Fibroblast of villous mesenchyme (primary cell): ENCODE measurements around the gene NDFIP2. TPM values are rescaled to one million over a fixed set of nuclear protein-coding genes. Genes with fewer than 3 reads are reported as not detected.
A peak's percentile ranks its signal among the peaks of the same experiment; 100 is the strongest.

Experiments used
- DNase-seq: peaks from one replicate; pipeline ENCODE4 v3.0.0-alpha.2; 2010; ENCODE audit warnings: low read depth
- H3K4me3 ChIP-seq: 2 replicates; pipeline ENCODE4 v1.5.1; 2011; ENCODE audit warnings: low read depth, mild to moderate bottlenecking, low read length
- total RNA-seq: library from RNA; depleted of rRNA; stranded (reverse); fragments of >200 nt; gene quantifications from 2 replicates; pipeline ENCODE4 v1.2.3, GENCODE V29; 2012
- TF ChIP-seq, protein P1 (sequence below): IDR thresholded peaks from 2 replicates; pipeline ENCODE4 v1.5.1; 2012; ENCODE audit warnings: low read depth, mild to moderate bottlenecking, low read length; ENCODE audit not compliant: insufficient read depth

NDFIP2 gene
- total RNA-seq, 1 donor = 131 TPM

DNA sequence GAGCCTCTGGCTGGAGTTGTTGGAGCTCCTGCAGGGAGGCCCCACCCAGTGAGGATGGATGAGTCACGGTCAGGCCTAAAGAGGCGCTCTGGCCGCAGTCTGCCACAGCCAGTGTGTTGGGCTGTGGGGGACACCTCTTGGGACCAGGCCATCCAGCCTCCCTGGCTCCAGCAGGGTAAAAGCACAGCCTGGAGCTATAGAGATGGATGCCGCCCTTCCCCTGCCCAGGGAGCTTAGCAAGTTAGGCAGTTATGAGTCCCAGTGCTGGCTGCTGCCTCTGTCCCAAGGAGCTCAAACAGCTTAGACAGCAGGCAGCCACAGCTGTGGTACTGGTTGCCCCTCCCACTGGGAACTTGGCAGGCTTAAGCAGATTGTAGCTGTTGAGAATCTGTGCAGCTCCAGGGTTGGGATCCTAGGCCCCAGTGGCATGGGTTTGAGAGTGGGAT lies 100.9 kb downstream of the NDFIP2 start:
- TF ChIP-seq, protein P1, sequence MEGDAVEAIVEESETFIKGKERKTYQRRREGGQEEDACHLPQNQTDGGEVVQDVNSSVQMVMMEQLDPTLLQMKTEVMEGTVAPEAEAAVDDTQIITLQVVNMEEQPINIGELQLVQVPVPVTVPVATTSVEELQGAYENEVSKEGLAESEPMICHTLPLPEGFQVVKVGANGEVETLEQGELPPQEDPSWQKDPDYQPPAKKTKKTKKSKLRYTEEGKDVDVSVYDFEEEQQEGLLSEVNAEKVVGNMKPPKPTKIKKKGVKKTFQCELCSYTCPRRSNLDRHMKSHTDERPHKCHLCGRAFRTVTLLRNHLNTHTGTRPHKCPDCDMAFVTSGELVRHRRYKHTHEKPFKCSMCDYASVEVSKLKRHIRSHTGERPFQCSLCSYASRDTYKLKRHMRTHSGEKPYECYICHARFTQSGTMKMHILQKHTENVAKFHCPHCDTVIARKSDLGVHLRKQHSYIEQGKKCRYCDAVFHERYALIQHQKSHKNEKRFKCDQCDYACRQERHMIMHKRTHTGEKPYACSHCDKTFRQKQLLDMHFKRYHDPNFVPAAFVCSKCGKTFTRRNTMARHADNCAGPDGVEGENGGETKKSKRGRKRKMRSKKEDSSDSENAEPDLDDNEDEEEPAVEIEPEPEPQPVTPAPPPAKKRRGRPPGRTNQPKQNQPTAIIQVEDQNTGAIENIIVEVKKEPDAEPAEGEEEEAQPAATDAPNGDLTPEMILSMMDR = no peak

DNA sequence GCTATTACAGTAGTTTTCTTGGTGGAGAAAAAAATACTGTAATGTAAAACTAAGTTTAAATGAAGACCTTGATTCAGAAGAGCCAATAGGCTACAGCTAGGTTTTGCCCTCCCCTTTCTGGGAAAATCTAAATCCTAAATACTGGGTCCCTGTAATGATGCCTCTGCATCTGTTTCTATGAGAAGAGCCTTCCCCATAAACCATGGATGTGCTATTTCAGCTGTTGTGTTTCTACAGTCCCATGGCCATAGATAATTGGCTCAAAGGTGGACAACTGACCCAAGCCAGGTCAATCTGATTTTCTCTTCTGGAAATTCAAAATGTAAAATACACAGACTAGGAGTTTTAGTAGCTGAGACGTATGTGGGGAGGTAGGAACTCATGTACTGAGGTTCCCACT lies 101.9 kb downstream of the NDFIP2 start:
- TF ChIP-seq, protein P1 = no peak
- no peak overlapping the region for H3K4me3 ChIP-seq
- no peak for DNase-seq

More for the DNA sequence above, 100.9 kb downstream of the NDFIP2 start:
- DNase-seq = peak; percentile 25
- H3K4me3 ChIP-seq = no peak overlapping the region

DNA sequence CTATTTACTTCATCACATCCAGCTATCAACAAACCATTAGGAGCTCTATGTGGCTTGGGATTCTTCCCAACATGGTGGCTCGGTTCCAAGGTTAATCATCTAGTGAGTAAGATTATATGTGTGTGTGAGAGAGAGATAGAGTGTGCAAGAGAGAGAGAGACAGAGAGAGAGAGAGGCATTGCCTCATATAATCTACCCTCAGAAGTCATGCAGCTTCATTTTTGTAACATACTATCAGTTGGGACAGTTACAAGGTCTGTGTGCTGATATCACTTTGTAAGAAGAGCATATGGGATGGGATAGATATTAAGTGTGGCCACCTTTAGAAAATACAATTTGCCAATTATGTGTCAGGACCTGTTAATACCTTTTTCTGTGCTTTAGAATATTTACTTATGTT lies 104.1 kb downstream of the NDFIP2 start:
- TF ChIP-seq, protein P1 = no peak
- no peak for DNase-seq
- H3K4me3 ChIP-seq = no peak overlapping the region

DNA sequence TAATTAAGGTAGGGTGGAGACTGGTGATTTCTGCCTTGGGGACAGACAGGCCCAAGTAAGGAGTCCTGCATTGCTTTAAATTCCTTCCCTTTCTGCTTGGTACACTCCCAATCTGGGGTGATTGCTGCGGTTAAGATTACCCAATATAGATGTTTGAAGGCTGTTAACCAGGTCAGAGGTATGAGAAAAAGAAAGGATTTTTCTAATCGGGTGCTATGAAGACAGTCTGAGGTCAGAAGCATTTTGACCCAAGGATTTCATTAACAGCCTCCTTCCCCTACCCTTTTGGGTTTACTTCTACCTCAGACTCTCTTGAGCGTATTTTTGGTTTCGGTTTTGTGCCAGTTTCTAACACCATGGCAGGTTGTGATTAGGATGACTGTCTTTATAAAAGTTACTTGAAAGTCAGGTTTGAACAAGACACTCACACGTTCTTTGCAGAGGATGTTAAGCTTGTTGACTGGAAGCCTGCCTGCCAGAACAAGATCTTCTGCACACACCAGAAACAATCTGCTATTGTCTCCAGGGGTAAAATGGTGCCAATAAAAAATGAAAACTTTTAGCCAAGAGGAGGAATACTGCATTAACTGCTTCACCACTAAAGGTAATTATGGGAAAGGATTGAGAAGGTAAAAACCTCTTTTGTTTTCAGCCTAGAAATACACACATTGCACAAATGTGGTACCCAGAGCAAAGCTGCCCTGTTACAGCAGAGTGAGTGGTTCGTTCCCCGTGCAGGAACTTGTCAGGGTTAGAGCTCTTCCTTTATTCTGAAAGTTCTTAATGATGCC lies 108.8 kb downstream of the NDFIP2 start:
- TF ChIP-seq, protein P1 = no peak
- no peak overlapping the region for H3K4me3 ChIP-seq
- peak; percentile 6 for DNase-seq

DNA sequence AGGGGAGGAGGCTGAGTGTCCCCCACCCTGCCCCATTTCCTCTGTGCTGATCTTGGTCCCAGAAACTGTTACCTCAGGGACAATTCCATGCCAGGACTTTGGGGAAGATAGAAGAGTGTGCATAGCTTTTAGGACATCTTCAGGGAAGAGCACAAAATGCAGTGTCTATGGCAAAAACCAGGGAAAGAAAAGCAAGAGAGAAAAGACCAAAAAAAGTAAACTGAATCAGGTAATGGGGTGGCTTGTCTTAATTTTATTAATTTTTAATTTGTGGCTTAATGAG lies 109.4 kb downstream of the NDFIP2 start:
- H3K4me3 ChIP-seq = no peak overlapping the region
- TF ChIP-seq, protein P1 = no peak
- DNase-seq = no peak

DNA sequence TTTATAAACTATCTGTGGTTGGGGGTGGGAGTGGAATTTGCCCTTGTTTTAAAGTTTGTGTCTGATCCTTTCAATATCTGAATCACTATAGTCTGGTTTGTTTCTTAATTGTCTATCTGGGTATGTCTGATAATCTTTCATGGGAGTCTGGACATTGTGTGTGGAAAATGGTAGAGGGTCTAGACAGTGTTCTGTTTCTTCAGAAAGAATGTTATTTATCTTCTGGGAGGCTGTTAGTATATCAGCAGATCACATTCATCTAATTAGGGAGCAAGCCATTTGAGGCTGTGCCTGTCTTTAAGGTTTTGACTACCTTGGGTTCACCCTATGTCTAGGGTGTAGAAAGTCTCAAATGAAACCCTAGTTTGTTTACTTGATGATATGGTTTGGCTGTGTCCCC lies 110.5 kb downstream of the NDFIP2 start:
- H3K4me3 ChIP-seq = no peak overlapping the region
- DNase-seq = no peak
- TF ChIP-seq, protein P1 = no peak

DNA sequence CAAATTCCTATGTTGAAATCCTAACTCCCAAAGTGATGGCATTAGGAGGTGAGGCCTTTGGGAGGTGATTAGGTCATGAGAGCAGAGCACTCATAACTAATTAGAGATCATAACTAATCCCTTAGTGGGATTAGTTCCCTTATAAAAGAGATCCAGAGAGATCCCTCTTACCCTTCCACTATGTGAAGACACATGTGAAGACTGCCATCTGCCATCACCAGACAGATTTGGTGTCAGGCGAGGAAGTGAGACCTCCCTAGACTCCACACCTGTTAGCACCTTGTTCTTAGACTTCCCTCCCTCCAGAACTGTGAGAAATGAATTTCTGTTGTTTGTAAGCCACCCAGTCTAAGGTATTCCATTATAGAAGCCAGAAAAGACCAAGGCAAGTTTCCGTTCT lies 112.2 kb downstream of the NDFIP2 start:
- H3K4me3 ChIP-seq = no peak overlapping the region
- no peak for DNase-seq
- TF ChIP-seq, protein P1 = no peak
